Measurements from ENCODE around the gene RBP4.

GRCh38 chr10:93548376-93549071 is 52.5 kb downstream of the RBP4 start:
- TF ChIP-seq CTCF (conservative IDR thresholded peaks at IDR 0.05) (no peak), ZFX (IDR thresholded peaks at IDR 0.05) (no peak)
